Tibial nerve (tissue), 4 donors: Measurements from ENCODE around the gene TDG.

Experiments used
- EP300 ChIP-seq, 2 donors: sonication (generic); formaldehyde crosslinking; IDR thresholded peaks; one replicate each; pipeline ENCODE4 v1.6.1; 2017; ENCODE audit warnings: antibody characterized with exemption in 2 of 2, mild to moderate bottlenecking in 1 of 2
- TF ChIP-seq, protein P1 (sequence below), 5 experiments: fragments of 200-600 bp in 3 of 5; fragments of 450-650 bp in 2 of 5; sonication (generic) in 3 of 5; IDR thresholded peaks; one replicate each; pipeline ENCODE4 v1.5.1; 2016 to 2019; ENCODE audit warnings: antibody characterized with exemption in 5 of 5, mild to moderate bottlenecking in 3 of 5, moderate library complexity in 2 of 5

DNA sequence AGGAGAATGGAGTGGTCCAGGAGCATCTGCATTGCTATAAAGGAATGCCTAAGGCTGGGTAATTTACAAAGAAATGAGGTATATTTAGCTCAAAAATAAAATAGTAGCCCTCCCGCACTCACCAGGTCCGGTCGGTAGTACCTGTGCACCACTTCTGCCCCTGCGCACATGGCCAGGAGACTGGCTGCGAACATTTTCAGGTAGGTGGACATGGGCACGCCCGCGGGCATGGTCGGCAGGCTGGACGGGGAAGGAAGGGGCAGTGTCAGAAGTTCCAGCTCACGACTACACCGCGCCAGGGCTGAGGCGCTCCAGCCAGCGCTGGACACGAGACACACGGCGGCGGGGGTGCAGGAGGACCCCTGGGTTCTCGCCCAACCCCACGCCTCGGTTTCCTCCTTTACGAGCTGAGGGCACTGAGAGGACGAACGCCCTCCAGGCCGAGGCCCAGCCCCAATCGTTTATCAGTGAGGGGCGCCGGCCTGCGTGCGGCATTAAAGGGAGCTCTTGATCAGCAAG, 9.1 kb upstream of the TDG start:
- TF ChIP-seq, protein P1, sequence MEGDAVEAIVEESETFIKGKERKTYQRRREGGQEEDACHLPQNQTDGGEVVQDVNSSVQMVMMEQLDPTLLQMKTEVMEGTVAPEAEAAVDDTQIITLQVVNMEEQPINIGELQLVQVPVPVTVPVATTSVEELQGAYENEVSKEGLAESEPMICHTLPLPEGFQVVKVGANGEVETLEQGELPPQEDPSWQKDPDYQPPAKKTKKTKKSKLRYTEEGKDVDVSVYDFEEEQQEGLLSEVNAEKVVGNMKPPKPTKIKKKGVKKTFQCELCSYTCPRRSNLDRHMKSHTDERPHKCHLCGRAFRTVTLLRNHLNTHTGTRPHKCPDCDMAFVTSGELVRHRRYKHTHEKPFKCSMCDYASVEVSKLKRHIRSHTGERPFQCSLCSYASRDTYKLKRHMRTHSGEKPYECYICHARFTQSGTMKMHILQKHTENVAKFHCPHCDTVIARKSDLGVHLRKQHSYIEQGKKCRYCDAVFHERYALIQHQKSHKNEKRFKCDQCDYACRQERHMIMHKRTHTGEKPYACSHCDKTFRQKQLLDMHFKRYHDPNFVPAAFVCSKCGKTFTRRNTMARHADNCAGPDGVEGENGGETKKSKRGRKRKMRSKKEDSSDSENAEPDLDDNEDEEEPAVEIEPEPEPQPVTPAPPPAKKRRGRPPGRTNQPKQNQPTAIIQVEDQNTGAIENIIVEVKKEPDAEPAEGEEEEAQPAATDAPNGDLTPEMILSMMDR (IDR thresholded peaks at IDR 0.05) = no peak
- no peak for TF ChIP-seq EP300 (IDR thresholded peaks at IDR 0.05)
